Measurements from ENCODE around the gene SF3B1. TPM values are rescaled to one million over a fixed set of nuclear protein-coding genes. Genes with fewer than 3 reads are reported as not detected.

SF3B1 gene
- total and polyA plus RNA-seq, 2 of the 13 experiments (the other 11 are each of a cell fraction or from before 2014, with no cell fraction given): 387 to 750 TPM

DNA sequence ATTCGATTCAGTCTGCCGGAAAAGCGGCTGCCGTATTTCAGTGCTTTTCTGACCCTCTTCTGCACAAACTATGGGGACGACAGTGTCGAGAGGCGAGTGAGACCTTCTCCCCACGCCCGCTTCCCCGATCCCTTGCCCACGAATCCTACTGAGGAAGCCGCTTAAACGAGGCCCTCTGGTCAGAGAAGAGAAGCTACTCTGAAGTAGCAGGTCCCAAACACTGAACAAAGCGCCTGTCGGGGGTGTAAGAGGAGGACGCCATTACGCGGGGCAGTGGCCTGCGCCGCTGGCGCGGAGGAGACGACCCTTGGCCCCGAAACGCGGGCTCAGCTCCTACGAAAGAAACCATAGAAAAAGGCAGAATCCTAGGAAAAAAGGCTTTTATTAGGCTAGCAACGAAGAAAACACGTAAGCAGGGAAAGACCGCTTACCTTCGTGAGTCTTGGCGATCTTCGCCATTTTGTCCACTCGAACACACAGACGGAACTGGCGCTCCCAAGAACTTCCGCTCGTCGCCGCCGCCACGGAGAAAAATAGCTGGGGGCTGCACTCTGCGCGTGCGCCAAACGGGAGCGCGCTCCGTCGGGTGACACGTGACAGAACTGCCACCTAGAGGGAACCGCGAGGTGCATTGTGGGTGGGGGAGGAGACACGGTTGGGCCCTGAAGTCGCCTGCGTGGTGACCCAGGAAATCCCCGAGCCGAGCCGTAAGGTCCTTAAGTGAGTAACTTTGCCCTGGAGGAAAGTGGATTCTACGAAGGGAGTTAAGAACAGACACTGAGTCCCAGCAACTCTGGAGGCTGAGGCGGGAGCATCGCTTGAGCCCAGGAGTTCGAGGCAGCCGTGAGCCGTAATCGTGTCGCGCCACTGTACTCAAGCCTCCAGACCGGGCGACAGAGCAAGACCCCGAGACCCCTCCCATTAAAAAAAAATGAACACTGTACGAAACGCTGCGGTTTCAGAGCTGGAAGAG lies at the start of gene SF3B1 (continued):
- TF ChIP-seq, protein P1, sequence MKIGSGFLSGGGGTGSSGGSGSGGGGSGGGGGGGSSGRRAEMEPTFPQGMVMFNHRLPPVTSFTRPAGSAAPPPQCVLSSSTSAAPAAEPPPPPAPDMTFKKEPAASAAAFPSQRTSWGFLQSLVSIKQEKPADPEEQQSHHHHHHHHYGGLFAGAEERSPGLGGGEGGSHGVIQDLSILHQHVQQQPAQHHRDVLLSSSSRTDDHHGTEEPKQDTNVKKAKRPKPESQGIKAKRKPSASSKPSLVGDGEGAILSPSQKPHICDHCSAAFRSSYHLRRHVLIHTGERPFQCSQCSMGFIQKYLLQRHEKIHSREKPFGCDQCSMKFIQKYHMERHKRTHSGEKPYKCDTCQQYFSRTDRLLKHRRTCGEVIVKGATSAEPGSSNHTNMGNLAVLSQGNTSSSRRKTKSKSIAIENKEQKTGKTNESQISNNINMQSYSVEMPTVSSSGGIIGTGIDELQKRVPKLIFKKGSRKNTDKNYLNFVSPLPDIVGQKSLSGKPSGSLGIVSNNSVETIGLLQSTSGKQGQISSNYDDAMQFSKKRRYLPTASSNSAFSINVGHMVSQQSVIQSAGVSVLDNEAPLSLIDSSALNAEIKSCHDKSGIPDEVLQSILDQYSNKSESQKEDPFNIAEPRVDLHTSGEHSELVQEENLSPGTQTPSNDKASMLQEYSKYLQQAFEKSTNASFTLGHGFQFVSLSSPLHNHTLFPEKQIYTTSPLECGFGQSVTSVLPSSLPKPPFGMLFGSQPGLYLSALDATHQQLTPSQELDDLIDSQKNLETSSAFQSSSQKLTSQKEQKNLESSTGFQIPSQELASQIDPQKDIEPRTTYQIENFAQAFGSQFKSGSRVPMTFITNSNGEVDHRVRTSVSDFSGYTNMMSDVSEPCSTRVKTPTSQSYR (CRISPR knock-in tag; IDR thresholded peaks at IDR 0.05; ENCODE audit: borderline replicate concordance): peak; percentile 53; the same call in 1 of the 2 replicates
- TF ChIP-seq KDM3A (CRISPR knock-in tag; IDR thresholded peaks at IDR 0.05; ENCODE audit: low read depth) (peak; percentile 94), PLRG1 (conservative IDR thresholded peaks at IDR 0.05) (no peak), DMAP1 (CRISPR knock-in tag; IDR thresholded peaks at IDR 0.05) (peak; percentile 99), POLR2A (IDR thresholded peaks at IDR 0.05; ENCODE audit: insufficient read depth in 1 of 2, low read depth in 2 of 2, low read length in 2 of 2) (peak; percentile 97 to 98), KAT8 (CRISPR knock-in tag; IDR thresholded peaks at IDR 0.05) (peak; percentile 96), FOXK2 (IDR thresholded peaks at IDR 0.05) (peak; percentile 69), RCOR2 (CRISPR knock-in tag; IDR thresholded peaks at IDR 0.05) (no peak), MEIS1 (CRISPR knock-in tag; IDR thresholded peaks at IDR 0.05; ENCODE audit: borderline replicate concordance) (peak; percentile 55; the same call in 1 of the 2 replicates), CREB1 (IDR thresholded peaks at IDR 0.05) (peak; percentile 85), CREB1 (CRISPR knock-in tag; IDR thresholded peaks at IDR 0.05) (peak; percentile 81), ZNF510 (CRISPR knock-in tag; IDR thresholded peaks at IDR 0.05; ENCODE audit: low read depth) (0 out of 2 replicates have a peak, but pooled peaks have one; percentile 86), TAF15 (IDR thresholded peaks at IDR 0.05; ENCODE audit: low read depth, low read length, poor library complexity, severe bottlenecking) (peak; percentile 76), ZNF160 (CRISPR knock-in tag; IDR thresholded peaks at IDR 0.05) (peak; percentile 95), AHR (CRISPR knock-in tag; IDR thresholded peaks at IDR 0.05) (peak; percentile 33; the same call in 1 of the 2 replicates), ZNF549 (CRISPR knock-in tag; IDR thresholded peaks at IDR 0.05) (no peak), IRX3 (CRISPR knock-in tag; IDR thresholded peaks at IDR 0.05; ENCODE audit: borderline replicate concordance, low read depth) (peak; percentile 60; the same call in 1 of the 2 replicates), TBX3 (IDR thresholded peaks at IDR 0.05; ENCODE audit: borderline replicate concordance) (peak; percentile 99), CBX5 (CRISPR knock-in tag; IDR thresholded peaks at IDR 0.05; ENCODE audit: borderline replicate concordance) (peak; percentile 72; the same call in 1 of the 2 replicates), ZNF451 (CRISPR knock-in tag; IDR thresholded peaks at IDR 0.05) (peak; percentile 51; the same call in 1 of the 2 replicates), THAP11 (CRISPR knock-in tag; IDR thresholded peaks at IDR 0.05) (peak; percentile 91), ZBTB1 (CRISPR knock-in tag; IDR thresholded peaks at IDR 0.05; ENCODE audit: borderline replicate concordance) (no peak)
- TF ChIP-seq, protein P2, sequence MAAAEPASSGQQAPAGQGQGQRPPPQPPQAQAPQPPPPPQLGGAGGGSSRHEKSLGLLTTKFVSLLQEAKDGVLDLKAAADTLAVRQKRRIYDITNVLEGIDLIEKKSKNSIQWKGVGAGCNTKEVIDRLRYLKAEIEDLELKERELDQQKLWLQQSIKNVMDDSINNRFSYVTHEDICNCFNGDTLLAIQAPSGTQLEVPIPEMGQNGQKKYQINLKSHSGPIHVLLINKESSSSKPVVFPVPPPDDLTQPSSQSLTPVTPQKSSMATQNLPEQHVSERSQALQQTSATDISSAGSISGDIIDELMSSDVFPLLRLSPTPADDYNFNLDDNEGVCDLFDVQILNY (CRISPR knock-in tag; conservative IDR thresholded peaks at IDR 0.05): peak; percentile 31
- TF ChIP-seq, protein P3, sequence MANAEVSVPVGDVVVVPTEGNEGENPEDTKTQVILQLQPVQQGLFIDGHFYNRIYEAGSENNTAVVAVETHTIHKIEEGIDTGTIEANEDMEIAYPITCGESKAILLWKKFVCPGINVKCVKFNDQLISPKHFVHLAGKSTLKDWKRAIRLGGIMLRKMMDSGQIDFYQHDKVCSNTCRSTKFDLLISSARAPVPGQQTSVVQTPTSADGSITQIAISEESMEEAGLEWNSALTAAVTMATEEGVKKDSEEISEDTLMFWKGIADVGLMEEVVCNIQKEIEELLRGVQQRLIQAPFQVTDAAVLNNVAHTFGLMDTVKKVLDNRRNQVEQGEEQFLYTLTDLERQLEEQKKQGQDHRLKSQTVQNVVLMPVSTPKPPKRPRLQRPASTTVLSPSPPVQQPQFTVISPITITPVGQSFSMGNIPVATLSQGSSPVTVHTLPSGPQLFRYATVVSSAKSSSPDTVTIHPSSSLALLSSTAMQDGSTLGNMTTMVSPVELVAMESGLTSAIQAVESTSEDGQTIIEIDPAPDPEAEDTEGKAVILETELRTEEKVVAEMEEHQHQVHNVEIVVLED (CRISPR knock-in tag; IDR thresholded peaks at IDR 0.05; ENCODE audit: borderline replicate concordance): peak; percentile 79; the same call in 1 of the 2 replicates
- TF ChIP-seq, protein P4, sequence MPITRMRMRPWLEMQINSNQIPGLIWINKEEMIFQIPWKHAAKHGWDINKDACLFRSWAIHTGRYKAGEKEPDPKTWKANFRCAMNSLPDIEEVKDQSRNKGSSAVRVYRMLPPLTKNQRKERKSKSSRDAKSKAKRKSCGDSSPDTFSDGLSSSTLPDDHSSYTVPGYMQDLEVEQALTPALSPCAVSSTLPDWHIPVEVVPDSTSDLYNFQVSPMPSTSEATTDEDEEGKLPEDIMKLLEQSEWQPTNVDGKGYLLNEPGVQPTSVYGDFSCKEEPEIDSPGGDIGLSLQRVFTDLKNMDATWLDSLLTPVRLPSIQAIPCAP (CRISPR knock-in tag; IDR thresholded peaks at IDR 0.05; ENCODE audit: low read depth): peak; percentile 94
